GM21447 (cell line): Measurements from ENCODE around the gene RTL1.

Experiments
- ATAC-seq: cut with Tn5 transposase; IDR thresholded peaks from one replicate; pipeline ENCODE4 v1.9.1; 2021; ENCODE audit not compliant: unreplicated experiment

The RTL1 gene

GRCh38 chr14:100851946-100852620, 51.4 kb downstream of the RTL1 start:
- no peak for ATAC-seq

- no peak for ATAC-seq
Observed at GRCh38 chr14:100851586-100851916, 52.0 kb downstream of the RTL1 start.

GRCh38 chr14:100850841-100851585, 52.5 kb downstream of the RTL1 start:
- ATAC-seq, result no peak

GRCh38 chr14:100849115-100849781, 54.3 kb downstream of the RTL1 start:
- no peak for ATAC-seq

GRCh38 chr14:100846309-100846859, 57.1 kb downstream of the RTL1 start:
- ATAC-seq, result no peak

- no peak for ATAC-seq
Observed at GRCh38 chr14:100845341-100845740, 58.2 kb downstream of the RTL1 start.

GRCh38 chr14:100844846-100845245, 58.7 kb downstream of the RTL1 start:
- no peak for ATAC-seq

GRCh38 chr14:100844421-100844820, 59.1 kb downstream of the RTL1 start:
- no peak for ATAC-seq

GRCh38 chr14:100844082-100844408, 59.5 kb downstream of the RTL1 start:
- no peak for ATAC-seq

- ATAC-seq, result no peak
Observed at GRCh38 chr14:100842799-100843198, 60.7 kb downstream of the RTL1 start.

- ATAC-seq, result no peak
Observed at GRCh38 chr14:100841761-100842403, 61.6 kb downstream of the RTL1 start.

- no peak for ATAC-seq
Observed at GRCh38 chr14:100841066-100841760, 62.3 kb downstream of the RTL1 start.

- no peak for ATAC-seq
Observed at GRCh38 chr14:100840286-100841065, 63.0 kb downstream of the RTL1 start.

- no peak for ATAC-seq
Observed at GRCh38 chr14:100839681-100840111, 63.8 kb downstream of the RTL1 start.

- no peak for ATAC-seq
Observed at GRCh38 chr14:100839315-100839585, 64.3 kb downstream of the RTL1 start.

- no peak for ATAC-seq
Observed at GRCh38 chr14:100838493-100839314, 64.8 kb downstream of the RTL1 start.

GRCh38 chr14:100837805-100838350, 65.6 kb downstream of the RTL1 start:
- ATAC-seq, result no peak

GRCh38 chr14:100836941-100837804, 66.3 kb downstream of the RTL1 start:
- ATAC-seq, result no peak
